Chondrocyte (in vitro differentiated cells): ENCODE data around the gene MYO18B. TPM values are rescaled to one million over a fixed set of nuclear protein-coding genes. Genes with fewer than 3 reads are reported as not detected.

Experiments used
- DNase-seq: peaks from one replicate; pipeline ENCODE4 v3.0.0; 2021; ENCODE audit warnings: mixed read lengths, low spot score
- H3K27ac Mint-ChIP-seq: one replicate; pipeline ENCODE4 v1.8.0; 2021; ENCODE audit warnings: mild to moderate bottlenecking, moderate library complexity, mixed read lengths; ENCODE audit not compliant: unreplicated experiment
- H3K27me3 Mint-ChIP-seq: 2 replicates; pipeline ENCODE4 v1.8.0; 2021; ENCODE audit warnings: low read depth, mixed read lengths
- H3K36me3 Mint-ChIP-seq: 2 replicates; pipeline ENCODE4 v1.8.0; 2021; ENCODE audit warnings: low read depth, mixed read lengths
- H3K4me1 Mint-ChIP-seq: 2 replicates; pipeline ENCODE4 v1.8.0; 2021; ENCODE audit warnings: low read depth, mild to moderate bottlenecking, mixed read lengths
- H3K4me3 Mint-ChIP-seq: one replicate; pipeline ENCODE4 v1.8.0; 2021; ENCODE audit warnings: mild to moderate bottlenecking, moderate library complexity, mixed read lengths; ENCODE audit not compliant: unreplicated experiment
- H3K9me3 Mint-ChIP-seq: 2 replicates; pipeline ENCODE4 v1.8.0; 2021; ENCODE audit warnings: low read depth, mixed read lengths
- CTCF ChIP-seq: fragments of 200-600 bp; sonication (generic); IDR thresholded peaks from 2 replicates; pipeline ENCODE4 v1.5.0; 2021; ENCODE audit warnings: antibody characterized with exemption, mild to moderate bottlenecking, moderate library complexity
- total RNA-seq: library from RNA; stranded (reverse); gene quantifications from 3 replicates; pipeline ENCODE4 v1.2.1, GENCODE V29; 2021

Gene MYO18B
- total RNA-seq, 1 donor from 2014 or later, result 0.20 TPM

DNA sequence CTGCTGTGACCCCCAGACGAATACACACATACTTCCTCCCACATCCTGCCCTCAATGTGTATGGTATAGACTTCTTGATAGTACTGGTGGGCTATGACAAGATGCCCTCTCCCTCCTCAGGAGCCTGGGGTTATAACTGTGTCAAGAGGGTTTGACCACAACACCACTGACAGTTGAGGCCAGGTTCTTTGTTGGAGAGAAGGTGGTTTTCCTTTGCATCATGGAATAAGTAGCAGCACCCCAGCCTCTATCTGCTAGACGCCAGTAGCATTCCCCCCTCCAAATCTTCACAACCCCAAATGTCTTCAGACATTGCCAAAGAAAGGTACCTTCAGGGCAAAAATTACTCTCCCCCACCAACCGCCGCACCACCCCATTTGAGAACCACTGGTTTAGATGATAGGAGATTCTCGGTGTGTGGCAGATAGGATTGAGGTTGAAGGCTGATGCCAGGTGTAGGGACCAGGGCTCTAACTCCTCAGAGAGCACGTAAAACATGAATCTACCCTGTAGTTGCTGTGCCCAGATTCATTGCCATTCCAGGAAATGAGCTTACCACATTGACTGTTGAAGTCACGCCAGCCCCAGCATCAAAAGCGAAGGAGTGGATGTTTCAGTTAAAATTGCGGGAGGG, 5.5 kb upstream of the MYO18B start:
- H3K36me3 Mint-ChIP-seq, result no peaks in the 10 kb centered on the region
- no peak for TF ChIP-seq CTCF
- no peaks in the 10 kb centered on the region for H3K4me1 Mint-ChIP-seq
- no peaks in the 10 kb centered on the region for H3K9me3 Mint-ChIP-seq
- no peak overlapping the region for H3K4me3 Mint-ChIP-seq
- no peak overlapping the region for H3K27ac Mint-ChIP-seq
- peaks cover 1% of the 10 kb centered on the region for H3K27me3 Mint-ChIP-seq
- DNase-seq, result no peak

DNA sequence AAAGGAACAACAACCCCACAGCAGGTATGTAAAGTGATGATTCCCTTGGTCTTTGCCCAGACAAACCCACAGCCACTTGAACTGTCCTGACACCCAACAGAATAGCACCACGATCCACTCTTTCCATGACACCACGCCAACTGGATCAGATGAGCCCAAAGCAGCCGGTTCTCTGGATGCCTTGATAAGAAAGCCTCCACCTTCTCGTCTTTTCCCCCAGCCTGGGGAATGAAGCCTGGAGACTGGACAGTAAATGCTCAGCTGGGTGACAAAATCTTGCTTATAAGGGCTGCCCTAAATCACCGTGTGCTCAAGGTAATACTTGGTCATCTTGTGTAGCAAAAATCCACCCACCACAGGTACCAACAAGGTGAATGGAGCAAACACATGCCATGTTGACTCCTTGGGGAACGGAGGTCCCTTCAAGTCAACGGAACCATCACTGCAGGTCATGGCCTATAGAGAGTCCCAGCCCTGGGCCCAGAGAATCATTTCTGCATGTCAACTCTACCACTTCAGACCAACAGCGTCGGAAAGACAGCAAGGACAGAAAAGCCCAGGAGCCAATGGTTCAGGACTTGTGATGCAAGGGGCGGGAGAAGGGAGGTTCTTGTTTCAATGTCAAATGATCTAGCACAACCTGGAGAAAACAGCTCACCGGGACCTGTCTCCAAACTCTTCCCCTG, 2.2 kb upstream of the MYO18B start:
- TF ChIP-seq CTCF, result no peak
- Mint-ChIP-seq H3K4me3 (no peak overlapping the region), H3K9me3 (no peaks in the 10 kb centered on the region), H3K4me1 (peaks cover 6% of the 10 kb centered on the region), H3K27me3 (peaks cover 1% of the 10 kb centered on the region), H3K36me3 (no peaks in the 10 kb centered on the region), H3K27ac (no peak overlapping the region)
- DNase-seq, result no peak

GRCh38 chr22:25742918-25743708, 1.1 kb downstream of the MYO18B start:
- H3K27ac Mint-ChIP-seq, result no peak overlapping the region
- H3K4me1 Mint-ChIP-seq, result peaks cover 19% of the 10 kb centered on the region
- no peak for TF ChIP-seq CTCF
- peaks cover 1% of the 10 kb centered on the region for H3K27me3 Mint-ChIP-seq
- no peak overlapping the region for H3K4me3 Mint-ChIP-seq
- H3K9me3 Mint-ChIP-seq, result no peaks in the 10 kb centered on the region
- H3K36me3 Mint-ChIP-seq, result no peaks in the 10 kb centered on the region
- DNase-seq, result no peak

- DNase-seq, result no peak
- peaks cover 19% of the 10 kb centered on the region for H3K4me1 Mint-ChIP-seq
- H3K36me3 Mint-ChIP-seq, result no peaks in the 10 kb centered on the region
- H3K27ac Mint-ChIP-seq, result no peak overlapping the region
- TF ChIP-seq CTCF, result no peak
- no peaks in the 10 kb centered on the region for H3K9me3 Mint-ChIP-seq
- H3K4me3 Mint-ChIP-seq, result no peak overlapping the region
- no peaks in the 10 kb centered on the region for H3K27me3 Mint-ChIP-seq
Observed at GRCh38 chr22:25744694-25745093, 2.7 kb downstream of the MYO18B start.

DNA sequence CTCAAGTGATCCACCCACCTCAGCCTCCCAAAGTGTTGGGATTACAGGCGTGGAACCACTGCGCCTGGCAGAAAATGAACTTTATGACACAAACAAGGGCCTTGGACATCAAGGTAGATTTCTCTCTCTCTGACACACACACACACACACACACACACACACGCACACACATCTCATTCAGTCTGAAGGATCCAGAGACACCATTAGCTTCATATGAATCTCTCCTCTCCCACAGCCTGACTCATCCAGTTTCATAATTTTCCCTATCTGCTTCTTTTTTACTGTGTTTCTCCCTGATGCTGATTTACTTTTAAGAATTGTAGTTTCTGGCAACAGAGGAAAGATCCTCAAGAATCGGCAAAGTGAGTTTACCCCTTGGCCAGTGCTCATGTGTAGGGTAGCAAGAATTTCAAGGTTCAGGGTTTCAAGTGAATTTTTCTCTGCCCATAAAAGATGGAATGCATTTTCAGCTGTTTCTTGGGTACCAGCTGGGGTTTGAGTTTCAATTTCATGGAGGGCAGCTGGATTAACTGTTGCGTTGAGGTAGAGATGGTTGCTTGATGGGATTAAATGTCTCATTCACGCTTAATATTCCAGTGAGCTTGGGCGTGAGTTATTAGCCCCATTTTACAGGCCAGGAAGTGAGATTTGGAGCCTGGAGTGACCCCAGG, 3.5 kb downstream of the MYO18B start:
- TF ChIP-seq CTCF, result no peak

More for the DNA sequence above, 3.5 kb downstream of the MYO18B start:
- H3K4me3 Mint-ChIP-seq, result no peak overlapping the region
- H3K9me3 Mint-ChIP-seq, result no peaks in the 10 kb centered on the region
- H3K27ac Mint-ChIP-seq, result no peak overlapping the region
- peaks cover 19% of the 10 kb centered on the region for H3K4me1 Mint-ChIP-seq
- H3K36me3 Mint-ChIP-seq, result no peaks in the 10 kb centered on the region
- DNase-seq, result no peak
- no peaks in the 10 kb centered on the region for H3K27me3 Mint-ChIP-seq
